HTERT RPE-1 (cell line): Measurements from ENCODE around the gene SLC15A4.
"Not testable (repeated sequence)": the region's sequence is repeated elsewhere in the genome, so short reads cannot be mapped to it uniquely, and the experiment has no call there.

Experiments
- in situ Hi-C: fragments of 300-500 bp; cut with MboI; formaldehyde crosslinking; loops from 4 replicates; pipeline ENCODE4 v1.14.3; 2020; ENCODE audit warnings: low sequenced_read_pairs

The SLC15A4 gene

GRCh38 chr12:128823916-128824839 lies at the start of gene SLC15A4:
TSS of gene SLC15A4 (minus strand) at chr12:128823958. CDS start at chr12:128823943, 15 bp downstream.
- in situ Hi-C loops: no loop called here

GRCh38 chr12:128872303-128872702 lies 48.5 kb upstream of the SLC15A4 start:
- in situ Hi-C loops: no loop called here

- in situ Hi-C loops: no loop called here
Observed at GRCh38 chr12:128871516-128871892, 47.7 kb upstream of the SLC15A4 start.

- in situ Hi-C loops: no loop called here
Observed at GRCh38 chr12:128867466-128867865, 43.7 kb upstream of the SLC15A4 start.

- in situ Hi-C loops: no loop called here
Observed at GRCh38 chr12:128864516-128865186, 40.9 kb upstream of the SLC15A4 start.

- in situ Hi-C loops: no loop called here
Observed at GRCh38 chr12:128863957-128864356, 40.2 kb upstream of the SLC15A4 start.

DNA sequence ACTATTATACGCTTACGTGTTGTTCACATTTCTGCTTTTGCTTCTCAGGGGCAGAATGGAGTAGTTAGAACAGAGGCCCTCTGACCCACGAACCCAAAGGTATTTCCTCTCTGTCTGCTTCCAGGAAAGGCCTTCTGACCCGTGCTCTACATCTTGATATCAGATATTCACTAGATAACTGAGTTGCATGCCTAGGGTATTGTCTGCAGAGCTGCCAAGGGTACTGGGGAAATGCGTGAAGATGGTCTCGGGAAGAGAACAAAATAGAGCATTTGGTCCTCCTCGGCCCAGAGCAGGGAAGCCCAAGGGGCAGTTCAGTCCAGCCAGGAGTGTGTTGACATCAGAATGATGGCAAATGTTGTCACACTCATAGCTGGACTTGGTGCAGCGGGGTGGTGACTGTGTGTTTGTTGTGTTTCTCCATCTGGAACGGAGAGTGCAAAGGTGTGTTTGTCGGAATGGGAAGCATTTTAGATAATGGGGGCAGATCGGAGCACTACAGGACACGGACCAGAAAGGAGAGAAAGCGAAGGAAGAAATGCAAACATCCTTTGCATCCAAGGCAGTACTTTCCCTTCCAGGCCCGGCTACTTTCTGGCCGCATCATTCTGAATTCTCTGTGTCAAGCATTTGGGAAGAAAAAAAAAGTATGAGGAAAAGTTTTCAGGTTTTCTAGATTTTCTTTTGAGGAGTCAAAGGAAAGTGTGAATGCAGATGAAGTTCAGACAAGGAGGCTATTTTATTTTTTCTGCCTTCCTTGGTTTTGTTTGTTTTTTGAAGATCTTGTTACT lies 37.7 kb upstream of the SLC15A4 start:
- in situ Hi-C loops: no loop called here

DNA sequence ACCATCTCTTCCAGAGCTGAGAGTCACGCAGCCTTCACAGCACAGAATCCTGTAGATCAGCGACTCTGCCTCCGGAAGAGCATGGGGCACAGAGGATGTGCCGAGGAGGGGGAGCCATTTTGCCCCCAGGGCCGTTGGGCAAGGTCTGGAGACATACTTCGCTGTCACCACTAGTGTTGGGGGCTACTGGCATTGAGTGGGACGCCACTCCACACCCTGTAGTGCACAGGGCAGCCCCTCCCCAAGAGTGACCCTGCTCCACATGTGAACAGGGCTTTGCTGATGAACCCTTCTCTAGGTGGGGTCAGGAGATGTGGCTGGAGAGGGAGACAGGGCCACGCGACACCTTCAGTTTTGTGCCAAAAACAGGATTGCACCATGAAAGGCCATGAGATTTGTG lies 35.6 kb upstream of the SLC15A4 start:
- in situ Hi-C loops: no loop called here

DNA sequence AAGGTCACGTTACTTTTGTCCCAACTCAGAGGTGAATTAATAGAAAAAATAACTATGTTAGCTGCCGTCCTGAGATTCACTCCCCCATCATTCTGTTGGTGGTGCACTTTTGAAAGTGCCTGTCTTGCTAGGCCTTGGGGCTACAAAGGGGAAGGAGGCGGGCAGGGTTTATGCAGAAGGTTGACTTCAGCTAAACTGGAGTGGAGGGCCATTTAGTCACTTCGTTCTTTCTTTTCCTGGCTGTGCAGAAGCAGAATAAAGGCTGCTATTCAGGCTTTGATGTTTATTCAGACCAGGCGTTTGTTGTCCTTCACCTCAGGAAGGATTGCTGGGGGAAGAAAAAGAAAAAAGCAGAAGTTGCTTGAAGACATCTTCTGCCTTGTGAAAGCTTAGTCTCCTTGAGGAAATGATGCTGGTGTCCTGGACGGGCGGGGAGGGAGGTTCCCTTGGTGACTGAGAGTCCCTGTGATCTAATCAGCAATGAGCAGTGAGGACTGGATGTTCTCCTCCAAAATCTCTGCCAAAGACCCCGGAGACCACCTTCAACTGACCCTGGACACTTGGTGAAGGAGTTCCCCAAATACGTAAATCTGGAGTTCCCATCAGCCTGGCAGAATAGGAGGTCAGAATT lies 33.5 kb upstream of the SLC15A4 start:
- in situ Hi-C loops: no loop called here

GRCh38 chr12:128856791-128857078 lies 33.0 kb upstream of the SLC15A4 start:
- in situ Hi-C loops: no loop called here

- in situ Hi-C loops: no loop called here
Observed at GRCh38 chr12:128856035-128856790, 32.5 kb upstream of the SLC15A4 start.

DNA sequence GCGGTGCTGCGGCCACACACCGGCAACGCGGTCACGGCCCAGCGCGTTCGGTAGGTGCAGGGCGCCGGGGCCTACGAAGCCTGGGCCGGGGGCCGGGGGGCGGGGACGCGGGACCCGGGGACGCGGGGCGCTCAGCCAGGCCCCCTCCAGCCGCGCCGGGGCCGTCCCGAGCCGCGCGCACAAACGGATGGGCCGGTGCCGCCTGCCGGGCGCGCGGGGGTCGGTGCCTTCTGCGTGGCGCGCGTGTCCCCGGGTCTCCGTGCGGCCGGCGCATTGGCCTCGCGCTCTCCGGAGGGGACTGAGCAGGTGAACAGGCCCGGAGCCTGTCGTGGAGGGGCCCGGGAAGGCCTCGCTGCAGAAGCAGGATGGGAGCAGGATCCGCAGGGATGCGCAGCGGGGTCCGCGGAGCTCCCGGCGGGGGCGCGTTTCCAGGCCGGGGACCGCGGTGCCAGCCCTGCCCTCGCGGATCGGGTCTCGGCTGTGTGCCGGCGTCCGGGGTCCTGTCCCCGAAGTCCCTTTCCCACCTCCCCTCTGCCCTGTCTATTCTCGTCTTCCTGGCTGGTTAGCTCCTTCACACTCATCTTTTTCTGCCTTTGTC lies 29.9 kb upstream of the SLC15A4 start:
- in situ Hi-C loops: no loop called here

GRCh38 chr12:128852885-128853599 lies 29.3 kb upstream of the SLC15A4 start, which contains the start of gene GLT1D1:
TSS of gene GLT1D1 (plus strand) at chr12:128853478. CDS start at chr12:128853582, 104 bp downstream.
- in situ Hi-C loops: no loop called here

GRCh38 chr12:128852026-128852698 lies 28.4 kb upstream of the SLC15A4 start:
- in situ Hi-C loops: no loop called here

DNA sequence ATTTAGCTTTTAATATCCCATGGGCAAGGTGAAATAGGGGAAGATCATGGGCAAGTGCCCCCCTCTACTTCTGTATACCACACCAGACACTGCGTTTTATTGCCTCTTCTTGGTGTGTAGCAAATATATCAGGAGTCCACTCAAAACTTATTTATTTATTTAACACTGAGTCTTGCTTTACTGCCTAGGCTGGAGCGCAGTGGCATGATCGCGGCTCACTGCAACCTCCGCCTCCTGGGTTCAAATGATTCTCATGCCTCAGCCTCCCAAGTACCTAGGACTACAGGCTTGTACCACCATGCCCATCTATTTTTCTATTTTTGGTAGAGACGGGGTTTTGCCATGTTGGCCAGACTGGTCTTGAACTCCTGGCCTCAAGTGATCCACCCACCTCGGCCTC lies 27.7 kb upstream of the SLC15A4 start:
- in situ Hi-C loops: not testable (repeated sequence)

- in situ Hi-C loops: no loop called here
Observed at GRCh38 chr12:128850400-128850799, 26.6 kb upstream of the SLC15A4 start.

GRCh38 chr12:128849806-128850205 lies 26.0 kb upstream of the SLC15A4 start:
- in situ Hi-C loops: not testable (repeated sequence)

DNA sequence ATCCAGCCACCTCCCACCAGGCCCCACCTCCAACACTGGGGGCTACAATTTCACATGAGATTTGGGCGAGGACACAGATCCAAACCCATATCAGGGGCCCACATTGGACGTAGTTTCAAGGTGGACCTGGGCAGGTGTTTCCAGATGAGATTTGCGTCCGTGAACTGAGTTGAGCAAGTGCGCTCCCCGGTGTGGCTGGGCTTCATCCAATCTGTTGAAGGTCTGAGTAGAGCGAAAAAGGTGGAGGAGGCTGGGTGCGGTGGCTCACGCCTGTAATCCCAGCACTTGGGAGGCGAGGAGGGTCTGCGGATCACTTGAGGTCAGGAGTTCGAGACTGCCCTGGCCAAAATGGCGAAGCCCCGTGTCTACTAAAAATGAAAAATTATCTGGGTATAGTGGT lies 24.6 kb upstream of the SLC15A4 start:
- in situ Hi-C loops: no loop called here

- in situ Hi-C loops: not testable (repeated sequence)
Observed at GRCh38 chr12:128846671-128847070, 22.9 kb upstream of the SLC15A4 start.
